Inflammatory macrophage treated with lipopolysaccharide for 4 hours (primary cell): ENCODE data around the gene MAN1B1.
"Not testable (repeated sequence)": the region's sequence is repeated elsewhere in the genome, so short reads cannot be mapped to it uniquely, and the experiment has no call there.

ENCODE experiments used
- DNase-seq: peaks from one replicate; pipeline ENCODE4 v3.0.0-alpha.2; 2020

The MAN1B1 gene

GRCh38 chr9:137130176-137130755 is 43.5 kb downstream of the MAN1B1 start:
- DNase-seq: no peak

- no peak for DNase-seq
Measured at GRCh38 chr9:137134191-137134590, 47.4 kb downstream of the MAN1B1 start.

GRCh38 chr9:137135154-137135553 is 48.4 kb downstream of the MAN1B1 start:
- DNase-seq: not testable (repeated sequence)

- no peak for DNase-seq
Measured at GRCh38 chr9:137136261-137136880, 49.6 kb downstream of the MAN1B1 start.

GRCh38 chr9:137136881-137137607 is 50.3 kb downstream of the MAN1B1 start:
- DNase-seq: no peak

GRCh38 chr9:137138058-137138721 is 51.4 kb downstream of the MAN1B1 start:
- no peak for DNase-seq

GRCh38 chr9:137138722-137139467 is 52.1 kb downstream of the MAN1B1 start, which contains the start of gene GRIN1:
Gene GRIN1 (plus strand): TSS chr9:137139154. CDS start chr9:137139487, 333 bp downstream.
- no peak for DNase-seq

GRCh38 chr9:137139468-137140150 is 52.8 kb downstream of the MAN1B1 start:
- no peak for DNase-seq

- no peak for DNase-seq
Measured at GRCh38 chr9:137140151-137141012, 53.6 kb downstream of the MAN1B1 start.

- no peak for DNase-seq
Measured at GRCh38 chr9:137141050-137141810, 54.4 kb downstream of the MAN1B1 start.

GRCh38 chr9:137141976-137142936 is 55.5 kb downstream of the MAN1B1 start:
- DNase-seq: no peak

- no peak for DNase-seq
Measured at GRCh38 chr9:137143459-137143858, 56.7 kb downstream of the MAN1B1 start.

- no peak for DNase-seq
Measured at GRCh38 chr9:137145731-137146526, 59.1 kb downstream of the MAN1B1 start.

- no peak for DNase-seq
Measured at GRCh38 chr9:137146527-137146918, 59.7 kb downstream of the MAN1B1 start.

GRCh38 chr9:137147091-137147792 is 60.5 kb downstream of the MAN1B1 start:
- no peak for DNase-seq

- no peak for DNase-seq
Measured at GRCh38 chr9:137147793-137148160, 61.0 kb downstream of the MAN1B1 start.

GRCh38 chr9:137148242-137148641 is 61.5 kb downstream of the MAN1B1 start:
- no peak for DNase-seq

- no peak for DNase-seq
Measured at GRCh38 chr9:137148661-137149060, 61.9 kb downstream of the MAN1B1 start.
